ENCODE measurements around the gene TTLL8.
A peak's percentile ranks its signal among the peaks of the same experiment; 100 is the strongest.

The TTLL8 gene

GRCh38 chr22:49979587-49980264 lies 78.4 kb downstream of the TTLL8 start:
- DNase-seq, result no peak

DNA sequence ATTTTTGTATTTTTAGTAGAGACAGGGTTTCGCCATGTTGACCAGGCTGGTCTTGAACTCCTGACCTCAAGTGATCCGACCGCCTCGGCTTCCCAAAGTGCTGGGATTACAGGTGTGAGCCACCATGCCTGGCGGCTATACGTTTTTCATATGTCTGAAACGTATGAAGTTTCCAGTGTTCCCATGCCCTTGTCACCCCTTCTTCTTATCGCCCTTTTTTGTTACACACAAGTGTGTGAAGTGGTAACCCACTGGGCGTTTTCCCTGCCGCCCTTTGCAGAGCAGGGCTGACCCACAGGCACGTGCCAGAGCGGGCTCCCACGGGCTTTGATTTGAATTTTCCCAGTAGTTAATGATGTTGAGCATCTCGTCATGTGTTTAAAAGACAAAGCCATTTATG lies 80.5 kb downstream of the TTLL8 start:
- no peak for DNase-seq

DNA sequence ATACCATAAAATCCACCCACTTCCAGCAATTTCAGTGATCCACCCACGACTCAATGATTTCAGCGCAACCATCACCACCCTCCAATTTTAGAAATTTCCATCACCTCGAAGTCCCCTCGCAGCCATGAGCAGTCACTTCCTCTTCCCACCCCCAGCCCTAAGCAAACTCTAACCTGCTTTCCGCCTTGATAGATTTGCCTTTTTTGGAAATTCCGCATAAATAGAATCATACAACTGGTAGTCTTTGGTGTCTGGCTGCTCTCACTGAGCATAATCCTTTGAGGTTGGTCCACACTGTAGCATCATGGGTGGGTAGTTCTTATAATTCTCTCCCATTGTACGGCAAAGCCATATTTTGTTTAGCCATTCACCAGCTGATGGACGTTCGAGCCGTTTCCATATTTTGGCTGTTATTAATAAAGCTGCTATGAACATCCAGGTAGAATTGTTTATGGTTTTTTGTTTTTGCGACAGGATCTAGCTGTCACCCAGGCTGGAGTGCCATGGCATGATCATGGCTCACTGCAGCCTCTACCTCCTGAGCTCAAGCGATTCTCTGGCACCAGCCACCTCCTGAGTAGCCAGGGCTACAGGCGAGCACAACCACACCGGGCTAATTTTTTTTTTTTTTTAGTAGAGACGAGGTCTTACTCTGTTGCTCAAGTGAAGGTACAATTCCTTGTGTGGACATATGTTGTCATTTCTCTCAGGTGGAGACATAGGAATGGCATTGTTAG lies 81.5 kb downstream of the TTLL8 start:
- DNase-seq, result peak; percentile 27

- peak; percentile 62 for DNase-seq
These were observed 82.3 kb downstream of the TTLL8 start for GRCh38 chr22:49975543-49976389.

DNA sequence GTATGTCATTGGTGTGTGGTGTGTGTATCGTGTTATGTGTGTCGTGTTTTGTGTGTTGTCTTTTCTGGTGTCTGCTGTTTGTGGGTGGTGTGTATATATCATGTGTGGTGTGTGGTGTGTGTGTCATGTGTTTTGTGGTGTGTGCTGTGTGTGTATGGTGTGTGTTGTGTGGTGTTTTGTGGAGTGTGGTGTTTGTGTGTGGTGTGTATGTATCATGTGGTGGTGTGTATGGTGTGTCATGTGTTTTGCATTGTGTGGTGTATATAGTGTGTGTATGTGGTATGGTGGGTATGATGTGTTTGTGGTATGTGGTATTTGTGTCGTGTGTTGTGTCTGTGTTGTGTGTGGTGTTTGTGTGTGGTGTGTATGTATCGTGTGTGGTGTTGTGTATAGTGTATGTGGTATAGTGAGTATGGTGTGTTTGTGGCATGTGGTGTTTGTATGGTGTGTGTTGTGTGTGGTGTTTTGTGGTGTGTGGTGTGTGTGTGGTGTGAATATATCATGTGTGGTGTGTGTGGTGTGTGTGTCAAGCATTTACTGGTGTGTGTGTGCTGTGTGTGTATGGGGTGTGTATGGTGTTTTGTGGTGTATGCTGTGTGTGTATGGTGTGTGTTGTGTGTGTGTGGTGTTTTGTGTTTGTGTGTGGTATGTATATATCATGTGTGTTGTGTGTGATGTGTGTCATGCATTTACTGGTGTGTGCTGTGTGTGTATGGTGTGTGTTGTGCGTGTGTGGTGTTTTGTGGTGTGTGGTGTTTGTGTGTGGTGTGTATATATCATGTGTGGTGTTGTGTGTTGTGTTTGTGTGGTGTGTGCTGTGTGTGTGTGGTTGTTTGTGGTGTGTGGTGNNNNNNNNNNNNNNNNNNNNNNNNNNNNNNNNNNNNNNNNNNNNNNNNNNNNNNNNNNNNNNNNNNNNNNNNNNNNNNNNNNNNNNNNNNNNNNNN lies 84.8 kb downstream of the TTLL8 start:
- no peak for DNase-seq

GRCh38 chr22:49972163-49973017 lies 85.7 kb downstream of the TTLL8 start:
- DNase-seq, result peak; percentile 42

DNA sequence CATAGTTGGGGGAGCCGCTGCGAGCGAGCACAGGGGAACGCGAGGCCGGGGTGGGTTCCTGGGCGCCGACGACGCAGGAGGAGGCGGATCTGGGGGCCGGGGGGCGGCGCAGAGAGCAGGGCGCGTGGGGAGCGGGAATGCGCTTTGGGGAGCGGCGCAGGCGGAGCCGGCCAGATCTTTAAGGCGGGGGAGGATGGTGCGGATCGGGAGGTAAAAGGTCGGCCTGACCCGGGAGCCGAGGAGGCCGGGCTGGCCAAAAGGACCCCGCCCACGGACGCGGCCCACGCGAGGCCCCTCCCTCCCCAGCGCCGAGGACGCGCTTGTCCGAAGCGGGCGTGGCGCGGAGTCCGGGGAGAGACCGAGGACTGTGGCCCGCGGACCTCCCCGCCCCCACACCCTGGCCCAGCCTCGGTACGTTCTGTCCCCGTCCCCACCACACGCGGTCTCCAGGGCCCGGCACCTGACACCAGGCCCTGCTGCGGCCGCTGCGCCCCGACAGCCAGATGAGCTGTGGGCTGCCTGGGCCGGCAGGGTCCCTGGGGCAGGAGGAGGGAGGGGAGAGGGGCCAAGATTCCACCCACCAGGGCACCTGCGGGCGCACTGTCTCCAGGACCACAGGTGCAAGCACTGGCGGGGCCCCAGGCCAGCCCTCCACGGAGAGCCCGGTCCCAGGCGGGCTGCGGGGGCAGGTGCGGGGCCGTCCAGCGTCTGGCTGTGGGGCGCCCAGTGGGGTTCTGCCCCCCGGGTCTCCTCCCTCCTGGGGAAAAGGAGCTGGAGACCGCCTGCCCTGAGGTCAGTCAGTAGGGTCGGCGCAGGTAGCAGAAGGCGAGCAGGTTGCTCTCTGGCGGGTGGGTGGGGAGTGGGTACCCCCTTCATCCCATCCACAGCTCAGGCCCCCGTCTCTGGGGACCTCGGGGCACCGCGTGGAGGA lies 86.6 kb downstream of the TTLL8 start:
- DNase-seq, result peak; percentile 44

DNA sequence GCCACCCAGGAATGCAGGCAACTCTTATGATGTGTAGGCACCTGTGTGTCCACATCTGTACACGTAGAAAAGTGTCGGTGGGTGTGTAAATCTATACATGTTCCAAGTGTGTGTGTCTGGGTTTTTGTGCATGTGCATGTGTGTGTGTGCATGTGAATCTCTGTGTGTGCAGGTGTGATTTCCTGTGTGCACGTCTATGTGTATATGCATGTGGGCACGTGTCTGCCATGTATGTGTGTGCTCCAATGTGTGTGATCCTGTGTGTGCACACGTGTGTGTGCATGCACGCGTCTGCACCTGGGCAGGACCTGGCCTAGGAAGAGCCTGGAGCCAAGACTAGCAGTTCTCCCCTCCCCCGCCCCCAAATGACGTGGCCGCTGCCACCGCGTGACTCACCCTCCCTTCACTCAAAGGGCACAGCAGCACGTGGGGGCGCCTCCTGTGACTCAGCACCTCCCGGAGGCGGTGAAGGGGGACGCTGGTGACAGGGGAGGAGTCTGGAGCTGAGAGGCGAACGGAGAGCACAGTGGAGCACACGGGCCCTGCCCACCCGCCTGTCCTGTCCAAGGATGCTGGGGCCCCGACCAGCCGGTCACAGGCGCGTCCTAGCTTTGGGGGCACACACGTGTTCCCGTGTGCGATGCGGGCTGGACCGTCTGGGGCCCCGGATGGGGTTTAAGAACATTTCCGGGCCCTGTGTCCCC lies 87.4 kb downstream of the TTLL8 start:
- DNase-seq, result peak; percentile 83

DNA sequence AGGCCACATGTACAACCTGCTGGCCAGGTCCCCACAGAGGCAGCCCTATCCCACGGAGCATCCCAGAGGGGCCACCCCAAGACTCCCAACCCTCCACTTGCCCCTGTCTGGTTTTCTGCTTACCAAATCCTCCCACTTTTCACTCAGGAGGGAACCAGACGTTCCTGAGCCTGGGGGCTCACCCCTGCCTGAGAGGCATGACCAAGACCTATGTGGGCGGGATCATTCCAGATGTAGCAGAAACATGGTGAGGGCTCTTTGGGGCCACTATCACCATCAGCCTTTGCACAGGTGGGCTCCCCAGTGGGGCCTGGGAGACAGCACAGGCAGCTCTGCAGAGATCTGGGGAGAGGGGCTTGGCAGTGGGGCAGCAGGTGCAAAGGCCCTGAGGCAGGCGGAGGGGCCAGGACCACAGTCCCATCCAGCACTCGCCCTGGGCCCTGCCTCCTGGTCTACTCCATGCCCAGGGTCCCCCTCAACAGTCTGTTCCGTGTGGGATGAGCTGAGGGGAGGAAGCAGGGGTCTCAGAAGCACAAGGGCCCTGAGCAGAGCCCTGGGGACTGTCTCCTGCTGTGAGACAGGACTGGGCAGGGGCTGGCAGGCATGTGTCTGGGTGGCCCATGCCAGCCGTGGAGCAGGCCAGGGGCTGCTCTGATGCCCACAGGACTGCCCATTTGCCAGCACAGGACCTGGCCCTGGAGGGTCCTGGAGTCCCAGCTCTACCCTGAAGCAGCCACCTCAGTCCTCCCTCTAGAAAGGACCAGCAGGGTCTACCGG lies 88.2 kb downstream of the TTLL8 start:
- DNase-seq, result peak; percentile 26

- DNase-seq, result peak; percentile 22
These were observed 89.1 kb downstream of the TTLL8 start for GRCh38 chr22:49968831-49969661.
